ENCODE results near the gene SCN3B.
"Not testable (repeated sequence)": the region's sequence is repeated elsewhere in the genome, so short reads cannot be mapped to it uniquely, and the experiment has no call there.

SCN3B gene, protein sequence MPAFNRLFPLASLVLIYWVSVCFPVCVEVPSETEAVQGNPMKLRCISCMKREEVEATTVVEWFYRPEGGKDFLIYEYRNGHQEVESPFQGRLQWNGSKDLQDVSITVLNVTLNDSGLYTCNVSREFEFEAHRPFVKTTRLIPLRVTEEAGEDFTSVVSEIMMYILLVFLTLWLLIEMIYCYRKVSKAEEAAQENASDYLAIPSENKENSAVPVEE
- total RNA-seq, result 0.04 to 0.05 reads per million in 2 donors

DNA sequence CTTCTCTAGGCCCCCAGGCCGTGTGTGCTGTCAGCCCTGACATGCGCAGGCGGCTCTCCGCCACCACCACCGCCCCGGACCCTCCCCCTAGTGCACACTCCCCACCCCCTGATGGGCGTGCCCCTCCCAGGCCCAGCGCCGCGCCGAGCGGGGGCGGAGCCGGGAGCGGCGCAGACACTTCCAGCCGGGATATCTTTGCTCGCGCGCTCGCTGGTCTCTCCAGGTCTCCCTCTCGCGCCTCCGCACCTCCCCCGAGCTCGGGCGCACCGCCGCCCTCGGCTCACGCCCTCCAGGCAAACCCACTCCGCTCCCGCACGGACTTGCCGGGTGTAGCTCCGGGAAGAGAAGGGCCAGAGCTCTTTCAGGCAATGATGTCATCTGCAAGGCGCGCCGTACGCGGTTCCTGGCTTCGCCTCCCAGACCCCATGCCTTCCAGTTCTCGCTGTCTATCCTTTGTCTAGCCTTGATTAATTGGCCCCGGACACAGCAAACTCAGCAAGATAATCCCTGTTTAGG lies at the start of gene SCN3B:
Gene SCN3B (minus strand): TSS at position 59 of the 516 bp plus-strand sequence. CDS start 823 bp downstream, outside the sequence.
- DNase-seq, result no peak

DNA sequence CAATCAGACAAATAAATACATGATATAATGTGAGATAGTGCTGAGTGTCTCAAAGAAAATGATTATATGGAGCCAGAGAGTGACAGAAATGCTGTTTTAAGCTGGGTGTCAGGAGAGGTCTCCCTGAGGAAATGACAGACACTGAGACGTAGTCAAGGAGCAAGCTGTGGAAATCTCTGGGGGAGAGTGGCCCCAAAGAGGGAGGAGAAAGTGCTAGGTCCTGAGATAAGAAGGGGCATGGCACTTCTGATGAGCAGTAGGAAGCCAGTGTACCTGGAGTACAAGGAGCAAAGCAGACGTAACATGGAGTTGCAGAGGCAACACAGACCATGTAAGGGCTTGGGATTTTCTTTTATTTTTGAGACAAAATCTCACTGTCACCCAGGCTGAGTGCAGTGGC lies 48.3 kb upstream of the SCN3B start:
- DNase-seq, result no peak

DNA sequence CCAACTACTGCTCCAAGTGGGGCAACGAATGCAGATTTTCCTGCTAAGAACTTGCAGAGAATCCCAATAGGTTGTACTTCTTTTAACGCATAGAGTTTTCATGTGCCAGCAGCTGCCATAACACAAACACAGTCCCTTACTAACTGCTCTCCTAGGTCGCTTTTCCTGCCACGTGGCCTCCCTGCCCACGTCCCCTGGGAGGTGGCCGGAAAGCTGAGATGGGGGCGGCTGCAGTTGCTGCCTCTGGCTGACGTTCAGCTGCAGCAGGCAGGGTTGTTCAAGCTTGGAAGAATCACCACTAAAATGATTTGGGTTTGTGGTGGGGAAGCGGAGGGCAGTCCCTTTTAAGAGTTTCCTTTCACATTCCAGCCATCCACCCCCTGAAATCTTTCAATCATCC lies 47.7 kb upstream of the SCN3B start:
- no peak for DNase-seq

DNA sequence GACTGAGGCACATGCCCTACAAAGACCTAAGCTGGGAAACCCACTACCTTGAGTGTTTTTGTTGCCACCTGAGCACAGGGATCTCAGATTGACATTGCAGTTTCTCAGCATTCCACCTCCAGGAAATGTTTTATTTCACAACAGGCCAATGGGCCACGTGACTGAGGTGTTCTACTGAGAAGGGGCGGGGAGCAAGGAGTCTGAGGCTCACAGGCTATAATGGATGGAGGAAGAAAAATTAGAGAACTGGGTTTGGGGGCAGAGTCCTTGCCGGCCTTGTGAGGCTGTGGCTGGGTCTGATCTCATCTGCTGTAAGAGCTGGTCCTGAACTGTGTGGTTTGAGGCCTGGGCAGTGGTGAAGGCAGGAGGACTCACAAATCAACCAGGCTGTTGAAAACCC lies 46.3 kb upstream of the SCN3B start:
- no peak for DNase-seq

DNA sequence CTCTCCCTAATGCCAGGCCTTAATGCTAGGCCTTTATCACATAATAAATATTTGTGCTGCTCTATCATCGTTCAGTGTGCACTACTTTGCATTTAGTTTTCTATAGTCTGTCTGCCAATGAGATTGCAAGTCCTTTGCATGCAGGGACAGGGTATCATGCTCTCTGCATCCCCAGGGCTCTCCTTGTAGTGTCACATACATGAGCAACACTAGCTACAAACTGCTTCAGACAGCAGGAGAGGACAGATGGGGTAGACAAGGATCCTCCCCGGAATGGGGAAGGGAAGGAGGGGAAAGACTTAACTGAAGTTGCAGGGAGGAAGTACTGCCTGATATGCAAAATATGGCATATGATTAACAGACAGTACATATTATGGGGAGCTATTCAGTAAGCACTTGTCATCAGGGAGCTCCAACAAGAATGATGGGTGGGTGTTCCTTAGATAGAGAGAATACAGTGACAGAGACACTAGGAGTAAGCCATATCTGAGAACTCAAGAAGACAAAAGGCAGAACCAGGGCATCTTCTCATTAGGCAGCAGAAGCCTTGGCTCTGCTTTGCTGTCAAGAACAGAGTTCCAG lies 44.2 kb upstream of the SCN3B start:
- no peak for DNase-seq

DNA sequence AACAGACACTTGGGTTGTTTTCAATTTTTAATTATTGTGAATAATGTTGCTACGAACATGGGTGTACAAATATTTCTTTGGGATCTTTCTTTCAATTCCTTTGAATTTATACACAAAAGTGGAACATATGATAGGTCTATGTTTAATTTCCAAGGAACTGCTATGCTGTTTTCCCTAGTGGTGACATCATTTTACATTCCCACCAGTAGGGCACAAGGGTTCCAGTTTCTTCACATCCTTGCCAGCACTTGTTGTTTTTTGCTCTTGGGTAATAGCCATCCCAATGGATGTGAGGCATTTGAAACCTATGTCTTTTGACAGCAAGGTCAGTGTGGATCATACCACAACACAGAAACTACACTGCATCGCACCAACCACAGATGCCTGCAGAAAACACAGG lies 41.8 kb upstream of the SCN3B start:
- no peak for DNase-seq

DNA sequence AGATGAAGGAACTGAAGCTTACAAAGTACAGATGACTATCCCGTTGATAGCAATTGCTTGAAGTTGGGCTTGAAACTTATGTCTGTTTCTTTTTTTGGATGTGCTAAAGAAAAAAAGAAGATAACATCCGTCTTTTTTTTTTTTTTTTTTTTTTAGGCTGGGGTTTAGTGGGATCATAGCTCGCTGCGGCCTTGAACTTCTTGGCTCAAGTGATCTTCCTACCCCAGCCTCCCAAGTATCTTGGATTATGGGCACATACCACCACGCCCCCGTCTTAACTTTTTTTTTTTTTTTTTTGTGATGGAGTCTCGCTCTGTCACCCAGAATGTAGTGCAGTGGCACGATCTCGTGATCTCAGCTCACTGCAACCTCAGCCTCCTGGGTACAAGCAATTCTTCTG lies 40.8 kb upstream of the SCN3B start:
- DNase-seq, result no peak

DNA sequence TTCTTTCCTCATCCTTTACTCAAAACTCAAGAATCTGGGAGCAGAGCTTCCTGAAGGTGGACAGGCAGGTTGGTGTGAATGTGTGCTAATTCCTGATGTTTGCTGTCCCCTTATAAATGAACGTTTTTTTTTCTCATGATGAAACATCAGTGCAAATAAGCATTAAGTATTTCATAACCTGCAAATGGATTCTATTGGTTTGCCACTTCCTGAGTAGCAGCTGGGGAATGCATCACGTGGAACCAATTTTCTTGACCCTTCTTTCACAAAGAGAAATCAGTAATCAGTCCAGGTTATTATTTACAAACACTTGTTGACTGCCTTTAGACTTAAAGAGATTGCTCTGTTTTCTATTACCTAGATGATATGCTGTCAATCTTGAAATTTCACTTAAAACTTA lies 40.1 kb upstream of the SCN3B start:
- DNase-seq, result no peak

DNA sequence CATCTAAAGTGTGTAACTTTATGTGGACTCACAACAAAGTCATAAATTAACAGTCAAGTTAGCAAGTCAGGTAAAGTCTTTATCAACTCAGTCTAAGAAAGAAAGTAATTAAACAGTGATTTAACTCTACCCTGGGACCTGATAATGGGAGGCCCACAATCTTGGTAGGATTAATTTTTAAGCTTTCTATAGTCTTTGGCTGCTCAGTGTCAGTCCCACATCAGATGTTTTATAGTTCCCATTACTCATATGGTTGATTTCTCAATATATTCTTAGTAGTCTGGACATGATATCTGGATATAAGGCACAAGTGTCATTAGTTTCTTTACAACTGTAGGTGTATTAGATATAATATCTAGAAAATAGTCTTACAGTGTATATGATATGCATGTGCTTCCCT lies 38.5 kb upstream of the SCN3B start:
- DNase-seq, result no peak

DNA sequence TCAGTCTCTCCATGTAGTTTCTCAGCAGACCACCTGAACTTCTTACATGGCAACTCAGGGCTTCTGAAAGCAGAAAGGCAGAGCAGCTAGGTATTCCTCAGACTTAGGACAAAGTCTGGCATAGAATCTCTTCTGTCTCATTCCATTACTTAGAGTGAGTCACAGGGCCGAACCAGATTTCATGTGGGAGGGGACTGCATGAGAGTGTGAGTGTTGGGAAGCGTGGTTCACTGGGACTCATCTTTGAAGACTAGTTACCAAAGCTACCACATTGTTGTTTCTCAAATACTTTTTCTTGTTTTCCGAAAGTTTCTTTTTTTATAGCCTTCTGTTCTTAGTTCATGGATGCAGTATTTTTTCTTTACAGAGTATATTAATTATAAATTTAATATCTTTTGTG lies 36.1 kb upstream of the SCN3B start:
- no peak for DNase-seq

DNA sequence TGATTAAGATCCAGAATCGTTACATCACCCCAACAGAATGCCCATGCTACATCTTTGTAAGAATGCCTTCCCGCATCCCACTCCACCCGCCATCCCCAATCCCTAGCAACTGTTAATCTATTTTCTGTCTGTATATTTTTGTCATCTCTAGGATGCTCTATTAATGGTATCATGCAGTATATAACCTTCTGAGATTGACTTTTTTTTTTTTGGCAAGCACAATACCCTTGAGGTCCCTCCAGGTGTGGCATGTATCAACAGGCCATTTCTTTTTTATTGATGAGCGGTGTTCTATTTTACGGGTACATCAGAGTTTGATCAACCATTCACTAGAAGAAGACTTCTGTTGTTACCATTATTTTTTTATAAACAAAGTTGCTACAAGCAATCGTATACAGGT lies 30.2 kb upstream of the SCN3B start:
- DNase-seq, result no peak

DNA sequence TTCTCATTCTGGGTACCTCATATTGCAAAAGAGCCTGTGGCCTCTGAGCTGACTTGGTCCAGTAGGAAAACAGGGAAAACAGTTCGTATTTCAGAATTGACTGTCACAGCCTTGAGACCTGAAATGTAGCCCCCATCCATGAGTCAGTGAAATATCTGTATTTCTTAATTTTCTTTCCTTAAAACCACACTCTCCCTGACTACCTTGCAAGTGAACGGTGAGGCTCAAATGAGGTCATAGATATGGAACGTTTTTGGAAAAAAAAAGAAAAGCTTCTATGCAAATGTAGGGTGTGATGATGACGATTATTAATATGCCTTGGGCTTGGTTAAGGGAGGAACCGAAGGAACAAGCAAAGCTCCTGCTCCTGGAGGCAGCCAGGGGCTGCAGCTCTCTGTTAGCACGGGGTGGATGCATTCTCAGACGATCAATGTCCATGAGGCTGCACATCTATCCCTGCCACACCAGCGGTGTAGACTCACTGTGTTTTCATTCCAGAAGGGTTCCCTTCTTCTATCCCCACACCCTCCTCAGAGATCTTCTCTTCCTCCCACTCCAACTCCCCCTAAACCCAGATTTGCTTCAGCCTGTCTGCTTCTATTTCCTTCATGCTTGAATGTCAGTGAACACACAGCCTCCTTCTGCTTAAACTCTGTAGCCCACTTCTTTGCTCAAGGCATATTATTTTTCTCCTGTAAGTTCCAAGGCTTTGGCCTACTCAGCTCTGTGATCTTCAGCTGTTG lies 29.2 kb upstream of the SCN3B start:
- DNase-seq, result no peak

DNA sequence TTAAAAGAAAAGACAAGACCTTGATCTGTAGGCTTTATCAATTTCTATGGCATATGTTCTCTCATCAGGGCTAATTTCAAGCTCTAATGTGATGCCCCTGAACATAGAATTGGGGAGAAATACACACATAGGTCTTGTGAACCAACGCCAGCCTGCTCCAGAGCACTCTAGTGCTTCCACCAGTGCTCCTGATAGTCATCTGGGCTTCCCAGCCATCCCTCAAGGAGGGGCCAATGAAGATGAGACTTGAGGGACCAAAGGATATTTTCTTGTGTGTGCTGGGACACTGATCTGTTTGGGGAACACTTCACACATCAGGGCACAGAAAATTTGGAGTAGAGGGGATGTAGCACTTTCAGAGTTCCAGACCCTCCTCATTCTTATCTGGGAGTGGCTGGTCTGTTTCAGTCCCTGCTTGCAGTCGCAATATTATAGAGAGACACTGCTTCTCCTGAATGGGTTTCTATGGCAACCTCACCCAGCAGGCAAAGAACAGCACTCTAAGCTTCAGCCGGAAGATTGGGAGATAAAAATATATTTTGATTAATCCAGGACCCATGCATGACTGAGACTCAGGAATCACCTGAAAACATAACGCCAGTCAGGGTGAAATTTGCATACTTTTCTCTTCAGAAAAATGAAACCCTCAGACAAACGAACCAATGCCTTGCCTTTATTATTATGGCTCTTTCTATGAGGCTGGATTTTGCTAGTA lies 28.4 kb upstream of the SCN3B start:
- no peak for DNase-seq

DNA sequence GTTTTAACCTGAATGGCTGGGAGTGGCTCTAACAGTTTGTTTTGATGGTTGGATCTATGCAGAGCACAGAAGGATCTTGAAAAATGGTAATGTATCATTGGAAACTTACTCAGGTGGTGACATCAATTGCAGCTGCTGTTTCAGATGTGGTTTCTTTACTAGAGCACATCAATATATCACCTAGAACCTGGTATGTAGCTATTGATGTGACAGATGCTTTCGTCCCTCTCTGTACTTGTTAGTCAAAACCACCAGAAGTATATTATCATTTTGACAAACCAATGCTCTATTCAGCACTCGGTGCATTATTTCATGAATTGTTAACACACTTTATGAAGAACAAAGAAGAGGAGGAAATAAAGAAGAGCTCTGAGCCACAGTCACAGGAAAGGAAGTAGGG lies 26.6 kb upstream of the SCN3B start:
- DNase-seq, result no peak

DNA sequence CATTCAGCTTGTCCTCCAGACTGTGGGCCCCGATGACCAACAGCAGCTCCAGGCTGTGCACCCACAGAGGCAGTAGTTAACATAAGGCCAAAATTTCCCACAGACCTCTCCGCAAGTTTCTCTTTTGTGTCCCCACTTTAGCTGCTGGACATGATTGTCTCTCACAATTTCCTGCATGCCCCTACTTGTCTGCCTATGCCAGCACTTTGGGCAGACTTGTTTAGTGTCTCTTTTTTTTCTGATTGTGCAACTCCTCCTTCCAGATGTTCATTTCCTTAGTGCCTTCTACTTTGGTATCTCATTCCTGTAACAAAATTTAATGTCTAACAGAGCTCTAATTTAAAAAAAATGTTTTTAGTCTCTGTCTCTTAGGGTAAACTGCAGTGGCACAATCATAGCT lies 23.8 kb upstream of the SCN3B start:
- DNase-seq, result no peak

DNA sequence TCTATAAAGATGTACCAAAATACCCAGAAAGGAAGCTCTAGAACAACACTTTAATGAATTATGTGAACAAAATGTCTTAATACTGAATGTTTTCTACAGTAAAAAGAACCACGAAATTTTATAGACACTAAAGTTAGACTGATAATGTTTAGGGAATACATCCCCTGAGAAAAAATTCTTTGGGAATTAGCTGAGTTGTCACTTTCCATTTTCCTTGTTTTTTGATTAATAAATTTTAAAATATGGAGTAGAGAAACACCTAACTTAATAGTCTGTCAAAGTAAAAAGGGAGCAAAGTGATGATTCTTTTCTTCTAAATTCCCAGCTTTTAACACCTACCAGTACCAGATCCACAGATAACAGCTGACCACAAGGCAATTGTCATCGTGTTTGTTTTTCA lies 23.1 kb upstream of the SCN3B start:
- DNase-seq, result no peak

DNA sequence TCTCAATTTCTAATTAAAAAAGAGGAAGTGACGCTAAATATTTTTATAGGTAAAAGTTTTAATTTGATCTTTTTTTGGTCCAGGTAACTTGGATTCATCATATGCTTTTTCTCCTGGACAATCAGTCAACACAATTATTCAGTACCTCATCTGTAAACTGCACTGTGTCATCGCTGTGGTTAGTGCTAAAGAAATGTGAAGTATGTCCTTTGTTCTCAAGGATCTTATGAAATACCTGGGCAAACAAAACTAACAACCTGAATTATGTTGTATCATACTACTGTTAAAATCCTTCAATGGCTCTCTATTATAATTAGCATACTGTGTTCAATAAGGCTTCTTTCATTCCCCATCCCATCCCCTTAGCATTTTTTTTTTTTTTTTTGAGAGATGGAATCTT lies 19.9 kb upstream of the SCN3B start:
- no peak for DNase-seq

DNA sequence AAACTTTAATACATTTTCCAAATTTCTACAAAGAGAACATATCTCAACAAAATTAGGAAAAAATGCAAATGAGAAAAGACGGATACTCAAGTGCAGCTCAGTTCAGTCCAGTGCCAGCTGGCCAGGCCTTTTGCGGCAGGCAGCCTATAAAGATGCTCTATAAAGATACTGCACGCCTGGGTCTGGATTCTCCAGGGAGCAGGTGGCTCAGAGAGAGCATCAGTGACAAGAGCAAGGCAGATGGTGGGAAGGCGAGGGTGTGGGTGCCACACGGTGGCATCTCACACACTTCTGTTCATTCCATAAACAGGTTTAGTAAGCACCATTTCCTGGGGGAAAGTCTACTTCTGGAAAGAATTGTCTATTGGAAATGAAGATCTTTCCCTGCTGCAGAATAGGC lies 18.1 kb upstream of the SCN3B start:
- no peak for DNase-seq

DNA sequence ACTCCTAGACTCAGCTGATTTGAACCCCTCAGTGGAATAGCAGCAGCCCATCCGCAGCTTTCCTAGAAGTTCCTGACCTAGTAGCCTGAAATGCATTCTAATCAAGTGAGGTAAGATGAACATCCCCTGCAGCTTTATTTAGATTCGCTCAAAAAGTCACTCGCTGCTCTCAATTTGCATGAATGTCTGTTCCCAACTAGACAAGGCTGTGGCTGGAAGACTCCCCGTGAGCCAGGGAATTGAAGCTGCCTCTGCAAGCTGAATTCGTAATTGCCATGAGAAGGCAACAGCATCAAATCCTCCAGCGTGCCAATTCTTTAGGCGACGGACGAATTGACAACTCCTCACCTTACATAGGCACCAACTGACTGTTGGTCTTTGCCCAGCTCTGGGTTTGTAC lies 17.1 kb upstream of the SCN3B start:
- DNase-seq, result no peak

DNA sequence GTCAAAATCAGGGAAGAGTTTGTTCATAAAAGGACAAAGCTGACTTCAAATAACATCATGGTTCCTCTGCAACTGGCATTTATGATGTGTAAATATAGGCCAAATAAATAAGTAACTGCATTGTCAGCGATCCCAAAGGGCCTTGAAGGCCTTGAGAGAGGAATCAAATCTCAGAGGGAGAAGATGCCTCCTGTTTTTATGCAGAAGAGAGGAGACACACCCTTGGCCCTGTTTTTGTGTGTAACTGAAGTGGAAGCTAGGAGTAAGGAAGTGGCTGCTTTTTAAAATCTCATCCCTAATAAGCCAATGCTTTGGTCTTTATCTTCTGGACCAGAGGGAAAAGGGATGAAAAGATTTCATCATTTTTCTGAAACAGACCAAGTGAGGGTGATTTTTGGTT lies 15.7 kb upstream of the SCN3B start:
- no peak for DNase-seq

DNA sequence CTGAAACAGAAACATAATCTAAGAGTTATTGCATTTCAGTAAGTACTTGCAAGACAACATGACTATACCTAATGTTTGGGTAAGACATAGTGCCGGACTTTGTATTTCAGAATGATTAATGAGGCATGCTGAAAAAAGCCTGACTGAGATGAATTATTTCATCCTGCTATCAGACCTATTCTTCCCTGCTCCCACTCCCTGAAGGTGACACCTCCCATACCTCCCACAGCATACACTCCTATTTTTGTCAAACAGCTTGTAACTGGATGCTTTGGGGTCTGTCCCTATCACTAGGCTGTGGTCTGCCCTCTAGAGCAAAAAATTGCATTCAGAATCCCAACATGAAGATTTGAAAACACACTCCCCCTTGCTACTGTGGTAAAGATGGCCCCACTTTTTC lies 10.9 kb upstream of the SCN3B start:
- no peak for DNase-seq

DNA sequence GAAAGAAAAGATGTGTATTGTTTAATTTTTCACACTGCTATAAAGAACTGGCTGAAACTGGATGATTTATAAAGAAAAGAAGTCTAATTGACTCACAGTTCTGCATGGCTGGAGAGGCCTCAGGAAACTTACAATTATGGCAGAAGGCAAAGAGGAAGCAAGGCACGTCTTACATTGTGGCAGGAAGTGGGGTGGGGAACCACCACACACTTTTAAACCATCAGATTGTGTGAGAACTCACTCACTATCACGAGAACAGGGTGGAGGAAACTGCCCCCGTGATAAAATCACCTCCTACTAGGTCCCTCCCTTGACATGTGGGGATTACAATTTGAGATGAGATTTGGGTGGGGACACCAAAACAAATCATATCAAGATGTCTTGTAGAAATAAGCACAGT lies 5.5 kb upstream of the SCN3B start:
- DNase-seq, result not testable (repeated sequence)

DNA sequence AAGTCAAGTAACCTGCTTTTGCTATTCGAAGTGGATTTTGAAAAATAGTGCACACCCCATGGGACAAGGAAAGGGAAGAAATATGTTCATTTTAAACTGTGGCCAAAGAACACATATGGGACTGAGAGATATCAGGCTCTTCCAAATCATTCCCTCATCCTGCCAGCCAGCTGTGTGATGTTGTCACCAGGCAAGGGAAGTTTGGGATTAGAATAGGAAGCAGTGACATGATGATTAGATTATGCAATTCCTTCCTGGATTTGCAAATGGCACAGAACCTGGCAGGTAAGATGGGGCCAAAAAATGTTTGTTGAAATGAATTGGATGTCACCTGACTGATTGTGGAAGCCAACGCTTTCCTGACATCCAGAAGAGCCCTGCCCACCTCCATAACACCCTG lies 4.9 kb upstream of the SCN3B start:
- no peak for DNase-seq
